Smooth muscle cell (in vitro differentiated cells): ENCODE data around the gene CD59. TPM values are rescaled to one million over a fixed set of nuclear protein-coding genes. Genes with fewer than 3 reads are reported as not detected.
A peak's percentile ranks its signal among the peaks of the same experiment; 100 is the strongest.

ENCODE experiments used
- DNase-seq: peaks from one replicate; lab custom pipeline; 2025; ENCODE audit not compliant: unreplicated experiment; lab: John Stamatoyannopoulos, UW
- H2AFZ ChIP-seq: fragments of 200-600 bp; sonication (generic); 2 replicates; pipeline ENCODE4 v1.6.0; 2016; ENCODE audit warnings: antibody characterized with exemption, low read depth, mild to moderate bottlenecking
- H3F3A ChIP-seq: fragments of 200-600 bp; sonication (generic); 2 replicates; pipeline ENCODE4 v1.6.0; 2017; ENCODE audit warnings: antibody characterized with exemption, low read depth
- H3K27ac ChIP-seq: fragments of 200-600 bp; sonication (generic); 2 replicates; pipeline ENCODE4 v1.5.1; 2016; ENCODE audit warnings: low read depth, mild to moderate bottlenecking
- H3K27me3 ChIP-seq: fragments of 200-600 bp; sonication (generic); 2 replicates; pipeline ENCODE4 v1.6.1; 2016; ENCODE audit warnings: low read depth, mild to moderate bottlenecking
- H3K36me3 ChIP-seq: fragments of 200-600 bp; sonication (generic); 2 replicates; pipeline ENCODE4 v1.5.1; 2016; ENCODE audit warnings: low read depth
- H3K4me1 ChIP-seq: fragments of 200-600 bp; sonication (generic); 2 replicates; pipeline ENCODE4 v1.5.1; 2016; ENCODE audit warnings: low read depth
- H3K4me2 ChIP-seq: fragments of 200-600 bp; sonication (generic); 2 replicates; pipeline ENCODE4 v1.6.0; 2016; ENCODE audit warnings: mild to moderate bottlenecking
- H3K4me3 ChIP-seq: fragments of 200-600 bp; sonication (generic); 2 replicates; pipeline ENCODE4 v1.5.1; 2016; ENCODE audit warnings: mild to moderate bottlenecking
- H3K79me2 ChIP-seq: fragments of 200-600 bp; sonication (generic); 2 replicates; pipeline ENCODE4 v1.6.0; 2016; ENCODE audit warnings: low read depth, mild to moderate bottlenecking
- H3K9ac ChIP-seq: fragments of 200-600 bp; sonication (generic); 2 replicates; pipeline ENCODE4 v1.6.0; 2016; ENCODE audit warnings: low read depth
- H3K9me3 ChIP-seq: fragments of 200-600 bp; sonication (generic); replicated peaks from 2 replicates; pipeline ENCODE4 v1.5.1; 2016; ENCODE audit warnings: low read depth
- H4K20me1 ChIP-seq: fragments of 200-600 bp; sonication (generic); 2 replicates; pipeline ENCODE4 v1.6.0; 2016; ENCODE audit warnings: low read depth
- CTCF ChIP-seq: fragments of 200-600 bp; sonication (generic); IDR thresholded peaks from 2 replicates; pipeline ENCODE4 v1.5.1; 2017; ENCODE audit warnings: borderline replicate concordance, mild to moderate bottlenecking, antibody characterized with exemption; ENCODE audit not compliant: insufficient read depth, poor library complexity, severe bottlenecking
- whole genome bisulfite sequencing: methylation state at CpG from one replicate; pipeline ENCODE4 v1.1.7; 2016; ENCODE audit warnings: low lambda C conversion rate; 5-methylcytosine and 5-hydroxymethylcytosine counted together
- polyA plus RNA-seq: library from polyadenylated mRNA; unstranded; fragments of >200 nt; fragmentation: Nextera tagmentation; extraction: Ambion mirVana; gene quantifications from 2 replicates; pipeline ENCODE4 v1.2.1, GENCODE V29; 2016
- total RNA-seq: library from RNA; depleted of rRNA; stranded (reverse); fragments of >200 nt; gene quantifications from 2 replicates; pipeline ENCODE4 v1.2.3, GENCODE V29; 2014

Gene CD59
- total and polyA plus RNA-seq, 2 experiments from 2014 or later, result 291 to 563 TPM

- DNase-seq, result no peak
- Histone ChIP-seq H3K4me2 (peak overlapping the region; percentile 68), H3K27ac (peak overlapping the region; percentile 98), H3K9ac (peak overlapping the region; percentile 83), H3K79me2 (peaks cover 61% of the 10 kb centered on the region), H3K27me3 (no peaks in the 10 kb centered on the region), H3K4me1 (peaks cover 21% of the 10 kb centered on the region), H3K4me3 (no peak overlapping the region), H4K20me1 (peaks cover 32% of the 10 kb centered on the region), H3K36me3 (no peaks in the 10 kb centered on the region), H3F3A (peaks cover 36% of the 10 kb centered on the region), H3K9me3 (no peaks in the 10 kb centered on the region), H2AFZ (no peak overlapping the region)
- WGBS, result 60% methylated on average over 6 of the region's 6 CpGs
- no peak for TF ChIP-seq CTCF
Measured at GRCh38 chr11:33723238-33723881, 12.9 kb downstream of the CD59 start.

- no peak overlapping the region for H3K4me3 ChIP-seq
- peak overlapping the region; percentile 68 for H3K4me2 ChIP-seq
- WGBS, result 52% methylated on average over 2 of the region's 2 CpGs
- H3K36me3 ChIP-seq, result peaks cover 2% of the 10 kb centered on the region
- DNase-seq, result no peak
- no peaks in the 10 kb centered on the region for H3K9me3 ChIP-seq
- H3K79me2 ChIP-seq, result peaks cover 57% of the 10 kb centered on the region
- no peaks in the 10 kb centered on the region for H3K27me3 ChIP-seq
- no peak overlapping the region for H2AFZ ChIP-seq
- H3K9ac ChIP-seq, result peak overlapping the region; percentile 83
- peak overlapping the region; percentile 98 for H3K27ac ChIP-seq
- TF ChIP-seq CTCF, result no peak
- H4K20me1 ChIP-seq, result peaks cover 31% of the 10 kb centered on the region
- peaks cover 21% of the 10 kb centered on the region for H3K4me1 ChIP-seq
- peaks cover 36% of the 10 kb centered on the region for H3F3A ChIP-seq
Measured at GRCh38 chr11:33722590-33723234, 13.5 kb downstream of the CD59 start.

- no peak overlapping the region for H3K4me3 ChIP-seq
- H3K79me2 ChIP-seq, result peaks cover 55% of the 10 kb centered on the region
- peak overlapping the region; percentile 65 for H3K9ac ChIP-seq
- H2AFZ ChIP-seq, result no peak overlapping the region
- H3K36me3 ChIP-seq, result peaks cover 4% of the 10 kb centered on the region
- peaks cover 34% of the 10 kb centered on the region for H4K20me1 ChIP-seq
- H3F3A ChIP-seq, result peaks cover 36% of the 10 kb centered on the region
- WGBS, result 94% methylated on average over 5 of the region's 5 CpGs
- no peak for TF ChIP-seq CTCF
- peak overlapping the region; percentile 98 for H3K27ac ChIP-seq
- H3K4me1 ChIP-seq, result peaks cover 21% of the 10 kb centered on the region
- H3K9me3 ChIP-seq, result no peaks in the 10 kb centered on the region
- DNase-seq, result no peak
- peak overlapping the region; percentile 68 for H3K4me2 ChIP-seq
- H3K27me3 ChIP-seq, result no peaks in the 10 kb centered on the region
Measured at GRCh38 chr11:33721984-33722383, 14.2 kb downstream of the CD59 start.
